ENCODE data around the gene NKX3-2. TPM values are rescaled to one million over a fixed set of nuclear protein-coding genes. Genes with fewer than 3 reads are reported as not detected.
A peak's percentile ranks its signal among the peaks of the same experiment; 100 is the strongest.

Gene NKX3-2
- total and polyA plus RNA-seq, 9 of the 15 experiments (the other 6 are each of a cell fraction or from before 2014, with no cell fraction given): 0.03 to 0.81 (median 0.27) TPM; not detected in 1

GRCh38 chr4:13555325-13555724 is 11.0 kb upstream of the NKX3-2 start:
- no peak overlapping the region for H3K4me2 ChIP-seq (ENCODE audit: insufficient read depth, low read length)
- no peaks in the 10 kb centered on the region for H3K79me2 ChIP-seq (ENCODE audit: control insufficient read depth, insufficient read depth, low read length)
- no peak overlapping the region for H2AFZ ChIP-seq (ENCODE audit: low read depth, low read length)
- no peaks in the 10 kb centered on the region for H3K9me3 ChIP-seq (replicated peaks; ENCODE audit: control insufficient read depth, insufficient read depth, low read depth, low read length)
- H3K27me3 ChIP-seq (ENCODE audit: control insufficient read depth in 2 of 2, insufficient read depth in 2 of 2, low read length in 2 of 2): no peaks in the 10 kb centered on the region
- no peaks in the 10 kb centered on the region for H3K36me3 ChIP-seq (ENCODE audit: control insufficient read depth, insufficient read depth, low read length)
- in situ Hi-C loops (cut with MboI) (loop anchor here (10.0 kb wide), 1 partner anchor 821 kb away; no protein-coding TSS in a partner anchor), intact Hi-C loops (cut with micrococcal nuclease) (no loop called here)
- no TSS peak for BruUV-seq (replicated peaks)
- 3% methylated on average over 2 of the region's 2 CpGs for WGBS (ENCODE audit: insufficient coverage, low coverage, missing lambda C conversion rate)
- no peak overlapping the region for H3K9ac ChIP-seq (ENCODE audit: insufficient read depth in 1 of 2, low read depth in 2 of 2, low read length in 2 of 2)
- ChIA-PET CTCF (ENCODE audit: low intra/inter-chr PET ratio) (no interaction called here), POLR2A (interaction anchor here (0.6 kb wide), 1 partner anchor 30 kb away, joined by 3 read pairs; no protein-coding TSS in a partner anchor)
- H3K27ac ChIP-seq (ENCODE audit: extremely low read depth, low read depth, low read length): no peak overlapping the region
- no peak for FAIRE-seq
- TF ChIP-seq TCF15 (CRISPR knock-in tag; IDR thresholded peaks at IDR 0.05) (no peak), YY1 (IDR thresholded peaks at IDR 0.05; ENCODE audit: borderline replicate concordance in 1 of 3, control insufficient read depth in 1 of 3, extremely low read depth in 1 of 3, insufficient read depth in 3 of 3, insufficient read length in 1 of 3, insufficient replicate concordance in 2 of 3, low read depth in 1 of 3, low read length in 2 of 3) (peak in 1 of 3 experiments; percentile 81), ZNF324 (CRISPR knock-in tag; IDR thresholded peaks at IDR 0.05) (no peak)
- no peaks in the 10 kb centered on the region for H3K9me1 ChIP-seq (ENCODE audit: control insufficient read depth, insufficient read depth, low read length)
- H4K20me1 ChIP-seq (replicated peaks; ENCODE audit: control insufficient read depth, insufficient read depth, low read length): no peaks in the 10 kb centered on the region
- no peaks in the 10 kb centered on the region for H3K4me1 ChIP-seq (replicated peaks in 1 of 2; ENCODE audit: control insufficient read depth in 2 of 2, insufficient read depth in 2 of 2, low read length in 2 of 2)
- no peak overlapping the region for H3K4me3 ChIP-seq
- no peak for DNase-seq (ENCODE audit: extremely low read depth in 1 of 4, low spot score in 3 of 4)
- no peak for ATAC-seq

- FAIRE-seq (no peak), DNase-seq (ENCODE audit: extremely low read depth in 1 of 4, low spot score in 3 of 4) (no peak), ATAC-seq (no peak)
- Histone ChIP-seq H2AFZ (ENCODE audit: low read depth, low read length) (no peak overlapping the region), H3K79me2 (ENCODE audit: control insufficient read depth, insufficient read depth, low read length) (no peaks in the 10 kb centered on the region), H3K27ac (ENCODE audit: extremely low read depth, low read depth, low read length) (no peak overlapping the region), H3K4me2 (ENCODE audit: insufficient read depth, low read length) (no peak overlapping the region), H4K20me1 (replicated peaks; ENCODE audit: control insufficient read depth, insufficient read depth, low read length) (no peaks in the 10 kb centered on the region), H3K4me1 (replicated peaks in 1 of 2; ENCODE audit: control insufficient read depth in 2 of 2, insufficient read depth in 2 of 2, low read length in 2 of 2) (peaks cover 0 to 4% of the 10 kb centered on the region in 2 experiments; a peak in 2 of 5 replicates), H3K9me1 (ENCODE audit: control insufficient read depth, insufficient read depth, low read length) (no peaks in the 10 kb centered on the region), H3K4me3 (no peak overlapping the region), H3K36me3 (ENCODE audit: control insufficient read depth, insufficient read depth, low read length) (no peaks in the 10 kb centered on the region), H3K9ac (ENCODE audit: insufficient read depth in 1 of 2, low read depth in 2 of 2, low read length in 2 of 2) (no peak overlapping the region), H3K9me3 (replicated peaks; ENCODE audit: control insufficient read depth, insufficient read depth, low read depth, low read length) (no peaks in the 10 kb centered on the region), H3K27me3 (ENCODE audit: control insufficient read depth in 2 of 2, insufficient read depth in 2 of 2, low read length in 2 of 2) (peaks cover 0 to 4% of the 10 kb centered on the region in 2 experiments; a peak in 1 of 5 replicates)
- in situ Hi-C loops (cut with MboI) (loop anchor here (10.0 kb wide), 1 partner anchor 818 kb away; no protein-coding TSS in a partner anchor), intact Hi-C loops (cut with micrococcal nuclease) (no loop called here)
- BruUV-seq (replicated peaks): no TSS peak
- TF ChIP-seq SRSF1 (IDR thresholded peaks at IDR 0.05; ENCODE audit: low read depth, low read length): no peak
- TF ChIP-seq NUFIP1 (IDR thresholded peaks at IDR 0.05; ENCODE audit: partially characterized antibody): no peak
- no peak for TF ChIP-seq ZNF79 (CRISPR knock-in tag; IDR thresholded peaks at IDR 0.05; ENCODE audit: low read depth)
- no peak for TF ChIP-seq E2F1 (CRISPR knock-in tag; IDR thresholded peaks at IDR 0.05)
- TF ChIP-seq CHCHD3 (CRISPR knock-in tag; IDR thresholded peaks at IDR 0.05): no peak
- no peak for TF ChIP-seq MYBL2 (IDR thresholded peaks at IDR 0.05; ENCODE audit: low read depth)
- TF ChIP-seq MYBL2 (CRISPR knock-in tag; IDR thresholded peaks at IDR 0.05; ENCODE audit: borderline replicate concordance): no peak
- no peak for TF ChIP-seq KDM1A (IDR thresholded peaks at IDR 0.05)
- ChIA-PET POLR2A (interaction anchor here (0.6 to 0.8 kb wide), 2 partner anchors 10 to 13 kb away, joined by 3 read pairs; no protein-coding TSS in a partner anchor), CTCF (ENCODE audit: low intra/inter-chr PET ratio) (no interaction called here)
- WGBS (ENCODE audit: insufficient coverage, low coverage, missing lambda C conversion rate): 0% methylated on average over 1 of the region's 1 CpG
These were observed 8.8 kb upstream of the NKX3-2 start for GRCh38 chr4:13553081-13553480.
